ENCODE measurements around the gene TERT. TPM values are rescaled to one million over a fixed set of nuclear protein-coding genes. Genes with fewer than 3 reads are reported as not detected.
"Not testable (repeated sequence)": the region's sequence is repeated elsewhere in the genome, so short reads cannot be mapped to it uniquely, and the experiment has no call there.

Gene TERT
- polyA plus RNA-seq, 4 donors, result 0.20 to 0.56 (median 0.39) TPM

DNA sequence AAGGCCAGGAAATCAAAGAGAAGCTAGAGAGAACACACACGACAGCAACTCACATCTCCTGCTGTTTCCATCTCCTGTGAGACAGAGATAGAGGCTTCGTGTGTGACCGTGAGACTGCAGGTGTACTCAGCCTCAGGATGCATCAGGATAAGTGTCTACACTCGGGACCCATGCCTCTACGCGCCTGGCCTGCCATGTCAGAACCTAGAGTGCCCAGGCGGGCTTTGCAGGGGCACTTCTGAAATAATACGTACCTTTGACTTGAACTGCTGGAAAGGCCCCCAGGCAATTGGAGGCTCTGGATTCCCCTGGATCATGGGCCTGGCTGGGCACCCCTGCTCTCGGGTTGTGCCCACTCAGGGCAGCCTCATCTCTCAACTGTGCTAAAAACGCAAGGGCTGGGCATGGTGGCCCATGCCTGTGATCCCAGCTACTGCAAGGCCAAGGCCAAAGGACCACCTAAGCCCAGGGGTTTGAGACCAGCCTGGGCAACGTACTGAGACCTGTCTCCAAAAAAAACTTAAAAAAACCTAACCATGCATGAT lies 37.1 kb upstream of the TERT start:
- no peak for DNase-seq (ENCODE audit: low read depth in 4 of 4, low spot score in 2 of 4)

DNA sequence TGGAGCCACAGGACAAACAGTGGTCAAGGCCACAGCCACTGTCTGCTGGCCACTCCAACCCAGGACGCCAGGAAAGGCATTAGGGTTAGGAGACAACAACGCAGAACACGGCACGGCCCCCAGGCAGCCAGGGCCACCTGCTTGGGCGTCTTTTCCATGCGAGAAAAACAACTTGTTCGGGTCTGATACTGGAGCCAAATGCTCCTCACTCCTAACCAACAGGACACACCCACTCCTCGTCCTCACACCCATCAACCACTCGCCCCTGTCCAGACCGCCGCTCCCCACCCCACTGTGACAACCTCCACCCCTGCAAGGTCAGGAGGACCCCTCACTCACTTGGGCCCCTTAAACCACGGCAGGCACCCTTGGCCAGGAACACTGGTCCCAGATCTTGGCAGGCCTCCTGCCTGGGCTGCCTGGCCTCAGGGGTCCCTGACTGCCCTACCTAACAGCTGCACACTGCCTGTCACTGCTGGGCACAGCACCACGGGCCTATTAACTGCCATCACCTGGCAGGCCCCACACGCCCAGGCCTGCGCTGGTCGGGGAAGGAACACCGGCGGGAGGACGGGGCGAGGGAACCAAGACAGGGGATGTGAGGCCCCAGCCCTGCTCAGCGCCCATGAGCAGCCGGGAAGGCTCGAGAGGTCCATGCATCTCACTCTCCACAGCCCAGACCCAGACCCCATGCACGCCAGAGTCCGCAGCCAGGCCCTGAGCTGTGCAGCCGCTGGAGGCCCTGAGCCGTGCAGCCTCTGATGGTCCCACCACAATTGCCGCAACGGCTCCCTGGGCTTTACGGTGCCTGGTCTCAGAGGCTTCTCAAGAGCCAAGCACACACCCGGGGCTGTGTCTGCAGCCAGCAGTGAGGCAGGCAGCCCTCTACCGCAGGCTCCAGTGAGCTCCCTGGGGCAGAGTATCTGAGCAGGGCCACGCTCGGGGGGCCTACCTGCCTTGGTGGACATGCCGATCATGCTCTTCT lies 36.3 kb upstream of the TERT start:
- DNase-seq (ENCODE audit: low read depth in 4 of 4, low spot score in 2 of 4), result no peak

DNA sequence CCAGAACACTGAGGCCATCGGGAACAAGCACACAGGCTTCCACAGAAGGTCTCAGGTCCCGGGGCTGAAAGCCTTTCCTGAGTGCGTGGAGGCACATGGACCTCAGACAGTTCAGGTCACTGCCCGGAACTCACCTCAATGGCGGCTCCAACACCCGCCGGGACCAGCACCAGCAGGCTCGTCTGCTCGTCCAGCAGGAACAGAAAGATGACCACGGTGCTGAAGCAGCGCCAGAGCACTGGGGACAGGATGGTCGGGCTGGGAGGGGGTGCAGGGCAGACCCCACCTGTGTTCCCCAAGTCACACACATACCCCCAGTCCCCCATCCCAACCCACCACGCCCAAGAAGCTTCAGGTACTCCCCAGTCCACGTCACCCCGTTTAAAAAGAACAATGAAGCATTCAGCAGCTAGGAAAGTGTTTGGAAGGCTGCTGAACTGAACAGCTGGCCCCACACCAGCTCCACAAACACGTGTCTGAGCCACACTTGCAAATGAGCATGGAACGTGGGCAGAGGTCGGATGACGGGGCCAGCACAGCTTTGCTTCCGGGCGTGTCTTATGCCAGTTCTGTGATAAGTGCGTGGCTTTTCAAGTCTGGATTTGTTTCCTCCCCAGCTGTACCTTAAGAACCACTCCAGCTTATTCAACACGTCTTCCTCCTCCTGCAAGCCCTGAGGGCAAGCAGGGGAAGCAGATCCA lies 35.4 kb upstream of the TERT start:
- no peak for DNase-seq (ENCODE audit: low read depth in 4 of 4, low spot score in 2 of 4)

DNA sequence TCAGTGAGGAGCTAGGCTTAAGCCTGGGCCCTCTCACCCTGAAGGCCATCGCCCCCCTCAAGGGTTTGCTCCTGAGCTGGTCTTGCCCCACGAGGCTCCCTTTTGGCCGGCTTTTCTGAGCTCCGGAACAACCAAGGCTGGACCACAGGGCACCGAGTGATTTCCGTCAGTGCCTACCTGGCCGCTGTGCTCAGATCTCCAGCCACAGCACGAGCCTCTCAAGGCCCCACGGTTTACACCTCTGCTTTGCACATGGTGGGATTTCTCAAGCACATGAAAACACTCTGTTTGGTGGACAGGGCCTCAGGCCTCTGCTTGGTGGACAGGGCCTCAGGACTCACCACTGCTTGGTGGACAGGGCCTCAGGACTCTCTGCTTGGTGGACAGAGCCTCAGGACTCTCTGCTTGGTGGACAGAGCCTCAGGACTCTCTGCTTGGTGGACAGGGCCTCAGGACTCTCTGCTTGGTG lies 34.3 kb upstream of the TERT start:
- no peak for DNase-seq (ENCODE audit: low read depth in 4 of 4, low spot score in 2 of 4)

- not testable (repeated sequence) for DNase-seq (ENCODE audit: low read depth in 4 of 4, low spot score in 2 of 4)
Measured at GRCh38 chr5:1328237-1329110, 33.6 kb upstream of the TERT start.

DNA sequence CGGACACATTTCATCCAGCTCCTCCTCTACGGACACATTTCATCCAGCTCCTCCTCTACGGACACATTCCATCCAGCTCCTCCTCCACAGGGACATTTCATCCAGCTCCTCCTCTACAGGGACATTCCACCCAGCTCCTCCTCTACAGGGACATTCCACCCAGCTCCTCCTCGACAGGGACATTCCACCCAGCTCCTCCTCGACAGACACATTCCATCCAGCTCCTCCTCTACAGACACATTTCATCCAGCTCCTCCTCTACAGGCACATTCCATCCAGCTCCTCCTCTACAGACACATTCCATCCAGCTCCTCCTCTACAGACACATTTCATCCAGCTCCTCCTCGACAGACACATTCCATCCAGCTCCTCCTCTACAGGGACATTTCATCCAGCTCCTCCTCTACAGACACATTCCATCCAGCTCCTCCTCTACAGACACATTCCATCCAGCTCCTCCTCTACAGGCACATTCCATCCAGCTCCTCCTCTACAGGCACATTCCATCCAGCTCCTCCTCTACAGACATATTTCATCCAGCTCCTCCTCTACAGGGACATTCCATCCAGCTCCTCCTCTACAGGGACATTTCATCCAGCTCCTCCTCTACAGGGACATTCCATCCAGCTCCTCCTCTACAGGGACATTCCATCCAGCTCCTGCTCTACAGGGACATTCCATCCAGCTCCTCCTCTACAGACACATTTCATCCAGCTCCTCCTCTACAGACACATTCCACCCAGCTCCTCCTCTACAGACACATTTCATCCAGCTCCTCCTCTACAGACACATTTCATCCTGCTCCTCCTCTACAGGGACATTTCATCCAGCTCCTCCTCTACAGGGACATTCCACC lies 32.3 kb upstream of the TERT start:
- not testable (repeated sequence) for DNase-seq (ENCODE audit: low read depth in 4 of 4, low spot score in 2 of 4)

DNA sequence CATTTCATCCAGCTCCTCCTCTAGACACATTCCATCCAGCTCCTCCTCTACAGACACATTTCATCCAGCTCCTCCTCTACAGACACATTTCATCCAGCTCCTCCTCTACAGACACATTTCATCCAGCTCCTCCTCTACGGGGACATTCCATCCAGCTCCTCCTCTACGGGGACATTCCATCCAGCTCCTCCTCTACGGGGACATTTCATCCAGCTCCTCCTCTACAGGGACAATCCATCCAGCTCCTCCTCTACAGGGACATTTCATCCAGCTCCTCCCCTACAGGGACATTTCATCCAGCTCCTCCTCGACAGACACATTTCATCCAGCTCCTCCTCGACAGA lies 31.6 kb upstream of the TERT start:
- not testable (repeated sequence) for DNase-seq (ENCODE audit: low read depth in 4 of 4, low spot score in 2 of 4)

DNA sequence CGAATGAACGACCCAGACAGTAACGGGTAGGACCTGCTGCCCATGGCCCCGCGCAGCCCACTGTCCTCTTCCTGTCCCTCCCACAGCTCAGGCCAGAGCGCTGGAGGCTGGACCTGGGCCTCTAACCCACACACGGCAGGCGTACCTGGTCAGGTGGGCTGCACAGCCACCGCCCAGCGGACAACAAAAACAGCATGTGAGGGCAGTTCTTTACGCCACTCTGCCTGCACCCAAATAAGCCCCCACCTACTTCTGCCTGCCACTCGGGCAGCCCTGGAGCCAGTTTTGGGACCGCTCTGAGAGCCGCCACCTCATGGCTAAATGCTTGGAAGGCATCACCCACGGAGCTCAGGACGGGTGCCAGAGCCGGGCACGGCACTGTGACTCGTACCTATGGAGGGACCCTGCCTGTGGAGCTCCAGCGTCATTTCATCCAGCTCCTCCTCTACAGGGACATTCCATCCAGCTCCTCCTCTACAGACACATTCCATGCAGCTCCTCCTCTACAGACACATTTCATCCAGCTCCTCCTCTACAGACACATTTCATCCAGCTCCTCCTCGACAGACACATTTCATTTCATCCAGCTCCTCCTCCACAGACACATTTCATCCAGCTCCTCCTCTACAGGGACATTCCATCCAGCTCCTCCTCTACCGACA lies 31.1 kb upstream of the TERT start:
- DNase-seq (ENCODE audit: low read depth in 4 of 4, low spot score in 2 of 4), result no peak

GRCh38 chr5:1325191-1325741 lies 30.4 kb upstream of the TERT start:
- DNase-seq (ENCODE audit: low read depth in 4 of 4, low spot score in 2 of 4), result no peak

- DNase-seq (ENCODE audit: low read depth in 4 of 4, low spot score in 2 of 4), result no peak
Measured at GRCh38 chr5:1324719-1325190, 29.9 kb upstream of the TERT start.

GRCh38 chr5:1324301-1324700 lies 29.4 kb upstream of the TERT start:
- DNase-seq (ENCODE audit: low read depth in 4 of 4, low spot score in 2 of 4), result no peak

DNA sequence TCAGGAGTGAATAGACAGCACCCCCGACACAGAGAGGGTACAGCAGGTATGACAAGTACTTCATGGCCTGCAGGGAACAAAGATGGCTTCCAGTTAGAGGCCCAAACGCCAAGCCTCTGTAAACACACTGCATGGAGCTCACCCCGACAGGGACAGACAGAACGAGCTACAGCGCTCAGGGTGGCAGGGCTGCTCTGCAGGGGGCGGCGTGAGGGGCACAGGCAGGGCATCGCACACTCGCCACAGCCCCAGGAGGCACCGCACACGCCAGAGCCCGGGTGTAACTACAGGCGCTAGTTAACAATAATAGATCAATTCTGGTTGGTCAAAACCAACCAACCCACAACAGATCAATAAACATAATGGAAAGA lies 28.9 kb upstream of the TERT start:
- DNase-seq (ENCODE audit: low read depth in 4 of 4, low spot score in 2 of 4), result no peak

- no peak for DNase-seq (ENCODE audit: low read depth in 4 of 4, low spot score in 2 of 4)
Measured at GRCh38 chr5:1322955-1323802, 28.3 kb upstream of the TERT start.

DNA sequence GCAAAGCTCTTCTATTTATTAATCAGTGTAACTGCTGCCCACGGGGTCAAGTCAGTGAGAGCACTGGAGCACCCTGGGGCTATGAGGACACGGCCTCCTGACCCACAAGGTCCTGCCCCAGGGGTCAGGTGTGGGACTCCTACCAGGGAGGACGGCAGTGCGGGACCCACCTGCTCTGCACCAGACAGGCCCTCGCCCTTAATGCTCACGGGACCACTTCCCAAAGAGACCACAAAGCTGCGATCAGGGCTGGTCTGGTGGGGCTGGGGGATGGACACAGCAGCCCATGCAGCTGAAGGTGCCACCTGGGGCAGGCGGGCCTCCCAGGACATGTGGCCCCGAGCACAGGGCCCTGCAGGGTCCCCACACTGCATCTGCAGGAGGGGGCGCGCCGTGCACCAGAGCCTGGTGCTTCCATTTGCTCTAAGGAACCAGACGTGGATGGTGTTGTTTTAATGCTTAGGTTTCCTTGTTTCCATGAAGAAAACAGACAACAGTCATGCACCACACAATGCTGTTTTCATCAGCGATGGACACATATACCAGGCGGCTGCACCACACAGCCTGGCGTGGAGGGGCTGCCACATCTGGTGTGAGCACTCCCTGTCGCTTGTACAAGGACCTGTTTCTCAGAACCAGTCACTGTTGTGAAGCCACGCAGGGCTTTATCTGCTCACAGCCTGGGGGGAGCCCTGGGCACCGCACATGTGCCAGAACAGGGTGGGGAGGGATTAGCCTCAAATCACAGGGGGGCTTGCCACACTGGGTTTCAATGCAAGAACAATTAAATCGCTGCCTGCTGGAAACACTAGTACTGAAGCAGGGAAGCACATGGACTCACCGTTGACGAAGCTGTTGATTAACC lies 27.4 kb upstream of the TERT start:
- DNase-seq (ENCODE audit: low read depth in 4 of 4, low spot score in 2 of 4), result no peak

DNA sequence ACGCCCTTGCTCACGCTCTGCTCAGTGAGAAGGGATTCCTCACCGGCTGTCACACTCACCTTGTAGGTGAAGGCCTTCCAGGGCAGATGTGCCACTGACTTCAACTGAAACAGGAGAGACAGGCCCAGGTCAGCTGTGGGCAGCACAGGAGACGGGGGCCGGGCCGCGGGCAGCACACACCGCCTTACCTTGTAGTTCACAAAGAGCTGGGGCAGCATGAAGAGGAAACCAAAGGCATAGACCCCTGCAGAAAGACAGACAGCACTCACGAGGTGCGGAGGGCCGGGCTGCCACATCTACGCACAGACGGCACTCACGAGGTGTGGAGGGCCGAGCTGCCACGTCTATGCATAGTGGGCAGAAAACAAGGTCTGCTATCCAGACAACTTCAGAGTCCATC lies 26.7 kb upstream of the TERT start:
- no peak for DNase-seq (ENCODE audit: low read depth in 4 of 4, low spot score in 2 of 4)

DNA sequence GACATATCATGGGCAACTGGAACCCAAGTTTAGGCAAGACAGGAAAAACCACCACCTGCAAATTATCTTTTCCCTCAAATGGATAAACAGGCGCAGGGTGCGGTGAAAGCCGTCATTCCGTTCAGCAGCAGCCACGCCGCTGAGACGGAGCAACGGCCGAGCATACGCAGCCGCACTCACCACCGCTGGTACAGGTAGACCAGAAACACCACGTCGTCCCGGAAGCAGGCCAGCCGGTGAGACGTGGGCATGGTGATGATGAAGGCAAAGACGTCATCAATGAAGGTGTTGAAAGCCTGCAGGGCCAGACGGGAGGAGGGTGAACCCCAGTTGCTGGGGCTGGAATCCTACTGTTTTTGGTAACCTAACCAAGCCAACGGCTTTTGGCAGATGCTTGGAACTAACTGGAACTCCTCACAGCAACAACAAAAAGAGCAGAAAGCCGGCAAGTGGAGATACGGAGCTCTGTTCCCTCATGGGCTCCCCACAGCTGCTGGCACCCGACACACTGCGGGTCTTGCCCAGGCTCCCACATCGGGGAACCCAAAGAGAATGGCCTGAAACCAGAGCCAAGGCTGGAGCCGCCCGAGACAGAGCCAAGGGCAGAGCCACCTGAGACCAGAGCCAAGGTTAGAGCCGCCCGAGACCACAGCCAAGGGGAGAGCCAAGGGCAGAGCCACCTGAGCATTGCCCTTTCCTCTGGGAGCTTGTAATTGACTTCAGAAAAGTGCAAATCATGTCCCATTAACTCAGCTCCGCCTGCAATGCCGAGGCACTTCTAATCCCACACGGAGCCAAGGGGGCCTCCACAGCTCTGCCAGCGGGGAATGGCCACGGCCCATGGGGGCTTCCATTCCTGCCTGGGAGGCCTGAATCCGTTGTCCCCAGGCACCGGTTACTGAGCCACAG lies 25.8 kb upstream of the TERT start:
- DNase-seq (ENCODE audit: low read depth in 4 of 4, low spot score in 2 of 4), result no peak

All from left renal cortex interstitium (tissue), 4 donors.